PC-3 (cell line): ENCODE measurements around the gene AKAP6. TPM values are rescaled to one million over a fixed set of nuclear protein-coding genes. Genes with fewer than 3 reads are reported as not detected.
A peak's percentile ranks its signal among the peaks of the same experiment; 100 is the strongest.

Experiments used
- ATAC-seq: fragments of 200-7000 bp; cut with Tn5 transposase; 2 replicates; pipeline ENCODE4 v1.9.1; 2020; ENCODE audit warnings: mild to moderate bottlenecking, moderate library complexity
- BruUV-seq: library from RNA; stranded (reverse); fragments of 400-500 nt; replicated peaks from 2 replicates; lab custom pipeline; 2021; lab: Mats Ljungman, UMichigan
- CTCF ChIA-PET: fragments of 300-600 bp; sonication (Branson Sonifier 250); formaldehyde crosslinking; loops from one replicate; lab custom pipeline; 2022; ENCODE audit warnings: antibody characterized with exemption; lab: Charles Lee
- POLR2A ChIA-PET: fragments of 300-600 bp; sonication (Branson Sonifier 250); formaldehyde crosslinking; loops from one replicate; lab custom pipeline; 2022; ENCODE audit warnings: antibody characterized with exemption; ENCODE audit not compliant: unreplicated experiment; lab: Charles Lee
- DNase-seq: peaks from one replicate; pipeline ENCODE4 v3.0.0-alpha.2; 2015
- H2AFZ ChIP-seq: fragments of 300-600 bp; sonication (generic); 2 replicates; pipeline ENCODE4 v1.6.0; 2016; ENCODE audit warnings: antibody characterized with exemption, low read length
- H3F3A ChIP-seq: fragments of 300-600 bp; sonication (generic); one replicate; pipeline ENCODE4 v1.6.0; 2017; ENCODE audit warnings: antibody characterized with exemption, low read length, control low read depth, mild to moderate bottlenecking; ENCODE audit not compliant: unreplicated experiment
- H3K27ac ChIP-seq: fragments of 300-600 bp; sonication (generic); 2 replicates; pipeline ENCODE4 v1.5.1; 2016; ENCODE audit warnings: mild to moderate bottlenecking, low read length
- H3K27me3 ChIP-seq: fragments of 300-600 bp; sonication (generic); 2 replicates; pipeline ENCODE4 v1.6.1; 2016; ENCODE audit warnings: low read length, mixed read lengths
- H3K36me3 ChIP-seq: fragments of 300-600 bp; sonication (generic); 2 replicates; pipeline ENCODE4 v1.6.1; 2016; ENCODE audit warnings: low read depth, mixed run types, low read length, mixed read lengths
- H3K4me1 ChIP-seq: fragments of 300-600 bp; sonication (generic); 2 replicates; pipeline ENCODE4 v1.5.1; 2016; ENCODE audit warnings: low read length; ENCODE audit not compliant: insufficient read depth
- H3K4me2 ChIP-seq: fragments of 300-600 bp; sonication (generic); 2 replicates; pipeline ENCODE4 v1.6.0; 2016; ENCODE audit warnings: low read length
- H3K4me3 ChIP-seq: fragments of 300-600 bp; sonication (generic); 2 replicates; pipeline ENCODE4 v1.5.1; 2016; ENCODE audit warnings: mild to moderate bottlenecking, low read length, mixed read lengths
- H3K79me2 ChIP-seq: fragments of 300-600 bp; sonication (generic); 2 replicates; pipeline ENCODE4 v1.6.1; 2017; ENCODE audit warnings: low read length, mixed read lengths
- H3K9ac ChIP-seq: fragments of 300-600 bp; sonication (generic); 2 replicates; pipeline ENCODE4 v1.6.0; 2016; ENCODE audit warnings: mild to moderate bottlenecking, low read length
- H3K9me2 ChIP-seq: fragments of 300-600 bp; sonication (generic); replicated peaks from 2 replicates; pipeline ENCODE4 v1.6.1; 2016; ENCODE audit warnings: mixed run types, low read length, mixed read lengths
- H3K9me3 ChIP-seq: fragments of 300-600 bp; sonication (generic); 2 replicates; pipeline ENCODE4 v1.6.1; 2016; ENCODE audit warnings: low read length, mixed read lengths
- H4K20me1 ChIP-seq: fragments of 300-600 bp; sonication (generic); 2 replicates; pipeline ENCODE4 v1.6.1; 2016; ENCODE audit warnings: low read length, mixed read lengths
- EZH2 ChIP-seq: fragments of 300-600 bp; sonication (generic); IDR thresholded peaks from one replicate; pipeline ENCODE4 v1.6.1; 2017; ENCODE audit warnings: antibody characterized with exemption, mild to moderate bottlenecking, low read length; ENCODE audit not compliant: unreplicated experiment
- EZH2phosphoT487 ChIP-seq: fragments of 300-600 bp; sonication (generic); IDR thresholded peaks from 2 replicates; pipeline ENCODE4 v1.6.1; 2018; ENCODE audit warnings: mild to moderate bottlenecking, antibody characterized with exemption, low read length, borderline replicate concordance
- intact Hi-C: fragments of 100-400 bp; cut with micrococcal nuclease; formaldehyde crosslinking; loops from 2 replicates; pipeline ENCODE4 v1.9.0; 2023
- total RNA-seq: library from RNA; depleted of rRNA; stranded (reverse); fragments of >200 nt; gene quantifications from 2 replicates; pipeline ENCODE4 v1.2.3, GENCODE V29; 2014
- TF ChIP-seq, protein P1 (sequence below): fragments of 300-600 bp; sonication (generic); conservative IDR thresholded peaks from 2 replicates; pipeline ENCODE4 v1.5.1; 2017; ENCODE audit warnings: antibody characterized with exemption, low read depth, mild to moderate bottlenecking, low read length

AKAP6 gene
- total RNA-seq, 1 experiment from 2014 or later = 1.5 TPM

DNA sequence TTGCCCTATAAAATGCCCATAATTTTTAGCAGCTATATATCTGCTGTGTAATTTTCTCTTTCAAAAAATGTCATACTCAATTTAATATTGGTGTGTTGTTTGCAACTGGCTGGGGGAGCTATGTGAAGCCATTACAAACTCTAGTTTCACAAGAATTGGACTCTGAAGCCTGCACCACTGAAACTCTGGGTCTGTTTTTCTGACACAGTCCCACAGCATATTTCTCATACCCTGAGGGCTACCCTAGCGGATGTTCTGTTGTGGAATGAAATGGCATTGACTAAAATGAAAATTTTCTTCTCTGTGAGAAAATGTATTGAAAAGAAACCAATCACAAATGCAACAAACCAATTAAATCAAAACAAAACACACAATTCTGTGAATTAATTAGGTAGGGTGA lies 325.0 kb downstream of the AKAP6 start:
- H2AFZ ChIP-seq = no peak overlapping the region
- no peak overlapping the region for H3K27ac ChIP-seq
- H3K4me3 ChIP-seq = no peak overlapping the region
- H3F3A ChIP-seq = no peaks in the 10 kb centered on the region
- H3K4me2 ChIP-seq = no peak overlapping the region
- no peaks in the 10 kb centered on the region for H3K9me3 ChIP-seq
- intact Hi-C loops = no loop called here
- H3K9me2 ChIP-seq = no peaks in the 10 kb centered on the region
- no peaks in the 10 kb centered on the region for H4K20me1 ChIP-seq
- no TSS peak for BruUV-seq
- ChIA-PET CTCF (no interaction called here), POLR2A (no interaction called here)
- DNase-seq (no peak), ATAC-seq (no peak)
- no peaks in the 10 kb centered on the region for H3K79me2 ChIP-seq
- H3K27me3 ChIP-seq = no peaks in the 10 kb centered on the region
- no peak for TF ChIP-seq EZH2phosphoT487
- no peak for TF ChIP-seq EZH2
- TF ChIP-seq, protein P1, sequence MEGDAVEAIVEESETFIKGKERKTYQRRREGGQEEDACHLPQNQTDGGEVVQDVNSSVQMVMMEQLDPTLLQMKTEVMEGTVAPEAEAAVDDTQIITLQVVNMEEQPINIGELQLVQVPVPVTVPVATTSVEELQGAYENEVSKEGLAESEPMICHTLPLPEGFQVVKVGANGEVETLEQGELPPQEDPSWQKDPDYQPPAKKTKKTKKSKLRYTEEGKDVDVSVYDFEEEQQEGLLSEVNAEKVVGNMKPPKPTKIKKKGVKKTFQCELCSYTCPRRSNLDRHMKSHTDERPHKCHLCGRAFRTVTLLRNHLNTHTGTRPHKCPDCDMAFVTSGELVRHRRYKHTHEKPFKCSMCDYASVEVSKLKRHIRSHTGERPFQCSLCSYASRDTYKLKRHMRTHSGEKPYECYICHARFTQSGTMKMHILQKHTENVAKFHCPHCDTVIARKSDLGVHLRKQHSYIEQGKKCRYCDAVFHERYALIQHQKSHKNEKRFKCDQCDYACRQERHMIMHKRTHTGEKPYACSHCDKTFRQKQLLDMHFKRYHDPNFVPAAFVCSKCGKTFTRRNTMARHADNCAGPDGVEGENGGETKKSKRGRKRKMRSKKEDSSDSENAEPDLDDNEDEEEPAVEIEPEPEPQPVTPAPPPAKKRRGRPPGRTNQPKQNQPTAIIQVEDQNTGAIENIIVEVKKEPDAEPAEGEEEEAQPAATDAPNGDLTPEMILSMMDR = no peak
- no peak overlapping the region for H3K9ac ChIP-seq
- peaks cover 12% of the 10 kb centered on the region for H3K4me1 ChIP-seq
- no peaks in the 10 kb centered on the region for H3K36me3 ChIP-seq

GRCh38 chr14:32656601-32657000 lies 327.5 kb downstream of the AKAP6 start:
- H2AFZ ChIP-seq = no peak overlapping the region
- H3K4me3 ChIP-seq = no peak overlapping the region

DNA sequence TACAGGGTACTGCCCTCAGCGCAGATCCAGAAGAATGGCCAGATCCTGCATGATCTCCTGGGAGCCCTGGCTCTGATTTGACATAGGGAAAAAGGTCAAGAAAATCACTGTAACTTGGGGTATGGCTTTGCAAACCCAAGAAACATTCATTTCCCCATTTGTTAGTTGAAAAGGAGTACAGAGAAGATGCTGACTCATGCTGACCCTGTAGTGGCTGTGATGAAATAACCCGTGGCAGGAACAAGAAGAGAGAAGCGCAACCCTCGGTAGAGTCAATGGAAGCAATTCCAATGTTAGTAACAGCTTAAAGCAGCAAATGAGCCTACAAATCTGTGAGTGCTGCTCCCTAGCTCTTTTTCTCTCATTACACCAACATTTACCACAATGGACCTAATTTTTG lies 328.0 kb downstream of the AKAP6 start:
- peak overlapping the region; percentile 40; the same call in 1 of the 2 replicates for H2AFZ ChIP-seq
- no peak overlapping the region for H3K9ac ChIP-seq
- ChIA-PET CTCF (no interaction called here), POLR2A (no interaction called here)
- H3K79me2 ChIP-seq = no peaks in the 10 kb centered on the region
- DNase-seq (peak; percentile 10), ATAC-seq (no peak)
- no peaks in the 10 kb centered on the region for H3K9me3 ChIP-seq
- no peak overlapping the region for H3K4me3 ChIP-seq
- no peak overlapping the region for H3K27ac ChIP-seq
- no peaks in the 10 kb centered on the region for H3F3A ChIP-seq
- H3K4me1 ChIP-seq = no peaks in the 10 kb centered on the region
- H3K36me3 ChIP-seq = no peaks in the 10 kb centered on the region
- no TSS peak for BruUV-seq
- TF ChIP-seq EZH2 (no peak), EZH2phosphoT487 (no peak)
- TF ChIP-seq, protein P1 = no peak
- intact Hi-C loops = no loop called here
- no peak overlapping the region for H3K4me2 ChIP-seq
- H3K27me3 ChIP-seq = no peaks in the 10 kb centered on the region
- H3K9me2 ChIP-seq = no peaks in the 10 kb centered on the region
- no peaks in the 10 kb centered on the region for H4K20me1 ChIP-seq

More at GRCh38 chr14:32656601-32657000, 327.5 kb downstream of the AKAP6 start:
- TF ChIP-seq EZH2 (no peak), EZH2phosphoT487 (no peak)
- TF ChIP-seq, protein P1 = no peak
- Histone ChIP-seq H3K79me2 (no peaks in the 10 kb centered on the region), H4K20me1 (no peaks in the 10 kb centered on the region), H3K4me1 (no peaks in the 10 kb centered on the region), H3F3A (no peaks in the 10 kb centered on the region), H3K4me2 (no peak overlapping the region), H3K9ac (no peak overlapping the region), H3K27ac (no peak overlapping the region), H3K36me3 (no peaks in the 10 kb centered on the region), H3K9me3 (no peaks in the 10 kb centered on the region), H3K9me2 (no peaks in the 10 kb centered on the region), H3K27me3 (no peaks in the 10 kb centered on the region)
- no TSS peak for BruUV-seq
- intact Hi-C loops = no loop called here
- DNase-seq (no peak), ATAC-seq (no peak)
- POLR2A ChIA-PET = no interaction called here
- CTCF ChIA-PET = no interaction called here
